RWPE2 (cell line): ENCODE results near the gene SOX18.

Source experiments
- ATAC-seq: fragments of 200-7000 bp; cut with Tn5 transposase; 3 replicates; pipeline ENCODE4 v1.9.1; 2021; ENCODE audit warnings: low read depth
- DNase-seq: peaks from one replicate; pipeline ENCODE4 v3.0.0-alpha.2; 2020; ENCODE audit warnings: low spot score
- H3K27ac ChIP-seq: fragments of 450-650 bp; 2 replicates; pipeline ENCODE4 v1.5.1; 2017; ENCODE audit warnings: mild to moderate bottlenecking; ENCODE audit not compliant: poor library complexity, severe bottlenecking
- H3K27me3 ChIP-seq: fragments of 250-450 bp; sonication (Bioruptor Pico); 2 replicates; pipeline ENCODE4 v1.5.1; 2021; ENCODE audit warnings: mild to moderate bottlenecking, moderate library complexity; ENCODE audit not compliant: insufficient read depth, poor library complexity, severe bottlenecking
- H3K36me3 ChIP-seq: fragments of 250-450 bp; sonication (Bioruptor Pico); 2 replicates; pipeline ENCODE4 v1.5.1; 2020; ENCODE audit warnings: low read depth, mild to moderate bottlenecking, moderate library complexity
- H3K4me1 ChIP-seq: fragments of 250-450 bp; sonication (Bioruptor Pico); 2 replicates; pipeline ENCODE4 v1.5.1; 2021; ENCODE audit warnings: mild to moderate bottlenecking, moderate library complexity; ENCODE audit not compliant: insufficient read depth, poor library complexity, severe bottlenecking
- H3K4me3 ChIP-seq: fragments of 250-450 bp; sonication (Bioruptor Pico); 2 replicates; pipeline ENCODE4 v1.5.1; 2021; ENCODE audit warnings: mild to moderate bottlenecking, moderate library complexity; ENCODE audit not compliant: severe bottlenecking
- H3K9me3 ChIP-seq: fragments of 250-450 bp; sonication (Bioruptor Pico); 2 replicates; pipeline ENCODE4 v1.5.1; 2021; ENCODE audit warnings: mild to moderate bottlenecking, moderate library complexity; ENCODE audit not compliant: severe bottlenecking
- CTCF ChIP-seq: fragments of 450-650 bp; IDR thresholded peaks from one replicate; pipeline ENCODE4 v1.5.1; 2017; ENCODE audit warnings: mild to moderate bottlenecking, moderate library complexity; ENCODE audit not compliant: poor library complexity, severe bottlenecking

SOX18 gene

GRCh38 chr20:64031822-64032314, 17.6 kb downstream of the SOX18 start:
- Histone ChIP-seq H3K27me3 (no peaks in the 10 kb centered on the region), H3K4me1 (no peaks in the 10 kb centered on the region), H3K27ac (no peak overlapping the region), H3K36me3 (peaks cover 49% of the 10 kb centered on the region), H3K4me3 (no peak overlapping the region), H3K9me3 (no peaks in the 10 kb centered on the region)
- DNase-seq (no peak), ATAC-seq (no peak)
- TF ChIP-seq CTCF, result no peak

- H3K36me3 ChIP-seq, result peaks cover 62% of the 10 kb centered on the region
- DNase-seq (peak; percentile 77), ATAC-seq (no peak)
- no peaks in the 10 kb centered on the region for H3K27me3 ChIP-seq
- H3K4me3 ChIP-seq, result no peak overlapping the region
- H3K27ac ChIP-seq, result no peak overlapping the region
- no peaks in the 10 kb centered on the region for H3K4me1 ChIP-seq
- no peak for TF ChIP-seq CTCF
- H3K9me3 ChIP-seq, result no peaks in the 10 kb centered on the region
These were observed 18.9 kb downstream of the SOX18 start for GRCh38 chr20:64030371-64031134.

GRCh38 chr20:64029293-64030117, 19.9 kb downstream of the SOX18 start:
- ATAC-seq, result no peak
- no peaks in the 10 kb centered on the region for H3K4me1 ChIP-seq
- H3K27me3 ChIP-seq, result no peaks in the 10 kb centered on the region
- H3K36me3 ChIP-seq, result peaks cover 73% of the 10 kb centered on the region
- no peaks in the 10 kb centered on the region for H3K9me3 ChIP-seq
- H3K27ac ChIP-seq, result no peak overlapping the region
- TF ChIP-seq CTCF, result no peak
- no peak overlapping the region for H3K4me3 ChIP-seq
- peak; percentile 83 for DNase-seq

GRCh38 chr20:64027981-64028685, 21.3 kb downstream of the SOX18 start:
- no peaks in the 10 kb centered on the region for H3K9me3 ChIP-seq
- ATAC-seq, result no peak
- no peak for TF ChIP-seq CTCF
- H3K4me3 ChIP-seq, result no peak overlapping the region
- H3K36me3 ChIP-seq, result peaks cover 85% of the 10 kb centered on the region
- H3K27me3 ChIP-seq, result no peaks in the 10 kb centered on the region
- no peaks in the 10 kb centered on the region for H3K4me1 ChIP-seq
- no peak overlapping the region for H3K27ac ChIP-seq
- DNase-seq, result peak; percentile 82
